Measurements from ENCODE around the gene TOX2.

Gene TOX2

GRCh38 chr20:44080064-44080463 is 165.4 kb downstream of the TOX2 start:
- no peak for DNase-seq (ENCODE audit: low spot score)

DNA sequence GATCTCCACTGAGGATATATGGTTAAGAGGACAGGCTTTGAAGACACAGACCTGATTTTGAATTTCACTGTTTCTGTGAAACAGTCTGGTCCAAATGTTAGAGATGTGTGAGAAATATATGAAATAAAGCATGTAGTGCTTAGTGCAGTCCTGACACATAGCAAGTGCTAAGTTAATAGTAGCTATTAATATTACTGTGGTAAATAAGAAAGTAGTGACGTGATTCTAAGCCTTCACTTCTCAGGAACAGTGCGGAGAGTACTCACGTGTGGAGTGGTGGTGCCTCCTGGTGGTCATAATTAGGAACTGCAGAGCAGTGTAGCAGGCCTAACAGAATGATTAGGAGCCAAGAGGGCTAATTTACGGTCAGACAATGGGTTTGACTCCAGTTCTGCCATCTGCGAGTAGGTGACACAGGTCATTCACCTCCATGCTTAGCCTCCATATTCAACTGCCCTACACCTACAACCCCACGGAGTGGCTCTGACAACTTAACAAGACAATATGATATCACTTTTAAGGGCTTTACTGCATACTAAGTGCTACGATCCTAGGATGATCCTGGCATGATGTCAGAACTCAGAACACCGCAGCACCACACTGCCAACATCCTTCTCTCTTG is 166.1 kb downstream of the TOX2 start:
- DNase-seq (ENCODE audit: low spot score): peak; percentile 84

DNA sequence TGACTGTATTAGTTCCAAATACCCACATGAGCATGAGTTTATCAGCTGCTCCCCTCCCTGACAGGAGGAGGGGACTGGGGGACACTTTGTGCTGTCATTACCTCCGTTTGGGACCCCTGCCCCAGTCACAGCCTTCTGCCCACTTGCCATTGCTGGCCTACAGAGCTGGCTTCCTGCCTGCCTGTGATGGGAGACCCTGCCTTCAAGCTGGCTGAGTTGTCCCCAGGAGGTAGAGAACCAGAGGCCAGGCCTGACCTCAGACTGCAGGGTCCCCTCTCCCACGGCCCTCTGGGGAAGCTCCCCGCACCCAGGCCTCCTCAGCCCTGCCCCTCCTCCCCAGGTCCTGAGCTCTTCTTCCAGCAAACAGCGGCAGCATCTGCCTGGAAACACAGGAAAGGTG is 166.8 kb downstream of the TOX2 start:
- DNase-seq (ENCODE audit: low spot score): no peak

DNA sequence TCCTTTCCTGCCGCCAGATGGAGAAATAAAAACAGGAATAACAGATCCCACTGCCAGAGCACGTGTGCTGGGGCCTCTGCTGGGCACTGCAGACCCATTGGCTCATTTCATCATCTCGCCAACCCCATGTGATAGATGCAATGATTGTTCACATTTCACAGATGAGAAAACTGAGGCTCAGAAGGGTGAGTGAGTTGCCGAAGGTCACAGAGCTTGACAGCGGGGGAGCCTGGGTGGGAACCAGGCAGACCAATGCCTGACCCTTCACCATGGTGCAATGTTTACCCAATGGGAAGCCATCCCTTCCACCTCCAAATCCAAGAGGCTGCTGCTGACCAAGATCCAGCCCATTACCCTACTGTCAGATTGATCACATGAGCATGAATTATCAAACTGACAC is 167.2 kb downstream of the TOX2 start:
- DNase-seq (ENCODE audit: low spot score): no peak

DNA sequence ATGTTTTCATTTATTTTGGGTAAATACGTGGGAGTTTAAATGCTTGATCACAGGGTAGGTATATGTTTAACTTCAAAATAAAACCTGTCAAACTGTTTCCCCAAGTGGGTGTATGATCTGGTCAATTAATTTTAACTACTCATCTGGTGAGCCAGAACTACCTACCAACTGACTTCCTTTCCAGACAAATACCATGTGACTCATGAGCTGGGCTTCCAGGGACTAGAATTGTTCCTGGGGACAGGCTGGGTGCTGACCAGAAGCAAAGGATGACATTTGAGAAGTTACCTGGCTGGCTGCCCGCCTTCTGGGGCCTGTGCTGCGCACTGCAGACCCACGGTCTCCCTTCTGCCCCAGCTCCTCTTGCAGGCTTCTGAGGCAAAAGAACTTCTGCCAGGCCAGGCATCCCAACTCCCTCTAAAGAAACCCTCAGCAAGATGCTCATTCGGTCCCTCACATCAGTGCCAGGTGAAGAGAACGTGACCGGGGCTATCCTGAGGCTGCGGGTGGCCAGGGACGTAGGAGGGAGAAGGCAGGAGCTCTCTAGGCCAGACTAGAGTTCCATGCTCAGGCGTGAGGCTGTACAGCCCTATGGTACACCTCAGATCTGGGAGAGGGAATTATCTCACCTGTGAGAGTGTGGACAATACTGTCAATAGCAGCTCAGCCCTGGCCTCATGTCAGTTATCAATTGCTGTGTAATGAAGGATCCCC is 168.7 kb downstream of the TOX2 start:
- no peak for DNase-seq (ENCODE audit: low spot score)

GRCh38 chr20:44084439-44084838 is 169.8 kb downstream of the TOX2 start:
- no peak for DNase-seq (ENCODE audit: low spot score)

- DNase-seq (ENCODE audit: low spot score): no peak
Observed at GRCh38 chr20:44084891-44085290, 170.2 kb downstream of the TOX2 start.

DNA sequence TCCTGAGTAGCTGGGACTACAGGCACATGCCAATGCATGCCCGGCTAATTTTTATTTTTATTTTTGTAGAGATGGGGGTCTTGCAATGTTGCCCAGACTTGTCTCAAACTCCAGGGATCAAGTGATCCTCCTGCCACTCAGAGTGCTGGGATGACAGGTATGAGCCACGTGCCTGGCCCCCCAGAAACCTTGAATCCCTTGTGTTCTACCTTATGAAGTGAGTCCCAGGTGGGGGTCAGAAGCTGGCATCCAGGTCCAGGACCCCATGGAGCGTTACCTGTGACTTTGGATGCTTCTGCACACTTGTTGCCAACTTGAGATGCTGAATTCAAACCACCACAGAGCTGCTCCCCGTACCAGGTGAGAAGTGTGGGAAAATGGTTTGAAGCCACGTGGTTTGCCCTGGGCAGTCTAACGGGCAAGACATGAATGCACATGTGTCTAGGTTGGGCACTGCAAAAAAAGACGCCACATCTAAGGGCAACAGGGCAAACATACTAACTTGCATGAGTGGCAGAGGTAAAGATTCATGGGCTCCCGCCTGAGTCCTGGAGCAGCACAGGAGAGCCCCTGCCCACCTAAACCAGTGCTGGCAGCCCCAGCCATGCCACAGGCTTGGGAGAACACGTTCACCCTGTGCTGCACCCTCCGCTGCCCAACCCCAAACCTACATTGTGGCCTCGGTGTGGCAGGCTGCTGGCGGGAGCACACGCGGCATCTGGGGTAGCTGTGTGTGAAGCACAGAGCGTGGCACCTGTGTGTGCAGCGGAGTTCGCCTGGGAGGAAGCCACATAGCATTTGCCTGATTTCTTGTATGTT is 171.2 kb downstream of the TOX2 start:
- no peak for DNase-seq (ENCODE audit: low spot score)

DNA sequence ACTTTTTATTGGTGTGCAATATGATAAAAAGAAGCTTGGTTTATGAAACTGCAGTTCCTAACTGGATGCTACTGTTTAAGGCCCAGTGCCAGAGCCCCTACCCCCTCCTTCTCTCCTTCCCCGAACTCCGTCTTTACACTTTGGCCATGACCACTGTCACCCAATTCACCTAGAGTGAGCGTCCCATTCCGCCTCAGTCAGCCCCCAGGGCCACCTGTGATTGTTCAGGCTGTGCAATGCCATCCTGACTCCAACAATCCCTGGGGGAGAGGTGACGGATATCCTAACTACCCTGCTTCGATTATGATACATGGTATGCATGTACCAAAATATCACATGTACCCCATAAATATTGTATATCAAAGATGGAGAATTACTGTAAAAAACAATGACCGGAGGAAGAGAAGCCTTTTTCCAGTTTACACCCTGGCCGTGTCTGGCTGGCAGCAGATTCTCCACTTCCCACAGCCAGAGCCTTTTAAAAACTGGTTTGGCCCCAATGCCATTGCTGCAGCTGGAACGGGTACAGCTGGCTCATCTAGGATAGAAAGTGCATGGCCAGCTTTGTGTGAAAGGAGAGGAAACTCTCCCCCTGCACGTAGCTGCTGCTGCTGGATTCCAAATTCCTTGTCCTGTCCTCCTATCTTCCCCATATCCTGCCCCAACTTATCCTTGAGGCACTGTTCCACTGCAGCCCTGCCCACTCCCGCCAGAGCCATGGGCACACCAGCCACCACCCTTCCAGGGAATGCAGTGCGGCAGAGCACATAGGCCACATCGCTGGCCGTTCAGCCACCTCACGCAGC is 172.6 kb downstream of the TOX2 start:
- no peak for DNase-seq (ENCODE audit: low spot score)

- no peak for DNase-seq (ENCODE audit: low spot score)
Observed at GRCh38 chr20:44087857-44088120, 173.1 kb downstream of the TOX2 start.

- peak; percentile 76 for DNase-seq (ENCODE audit: low spot score)
Observed at GRCh38 chr20:44089987-44090674, 175.5 kb downstream of the TOX2 start.

GRCh38 chr20:44091026-44091425 is 176.4 kb downstream of the TOX2 start:
- peak; percentile 71 for DNase-seq (ENCODE audit: low spot score)

GRCh38 chr20:44092551-44093248 is 178.0 kb downstream of the TOX2 start:
- DNase-seq (ENCODE audit: low spot score): peak; percentile 62

DNA sequence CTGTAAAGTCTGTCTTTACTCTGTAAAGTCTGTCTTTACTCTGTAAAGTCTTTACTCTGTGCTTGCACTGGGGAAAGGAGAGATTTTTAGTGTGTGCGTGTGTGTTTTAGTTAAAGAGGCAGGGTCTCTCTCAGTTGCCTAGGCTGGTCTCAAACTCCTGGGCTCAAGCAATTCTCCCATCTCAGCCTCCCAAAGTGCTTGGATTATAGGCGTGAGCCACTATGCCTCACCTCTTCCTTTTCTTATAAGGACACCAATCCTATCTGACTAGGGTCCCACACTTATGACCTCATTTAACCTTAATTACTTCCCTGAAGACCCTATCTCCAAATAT is 178.6 kb downstream of the TOX2 start:
- DNase-seq (ENCODE audit: low spot score): no peak

DNA sequence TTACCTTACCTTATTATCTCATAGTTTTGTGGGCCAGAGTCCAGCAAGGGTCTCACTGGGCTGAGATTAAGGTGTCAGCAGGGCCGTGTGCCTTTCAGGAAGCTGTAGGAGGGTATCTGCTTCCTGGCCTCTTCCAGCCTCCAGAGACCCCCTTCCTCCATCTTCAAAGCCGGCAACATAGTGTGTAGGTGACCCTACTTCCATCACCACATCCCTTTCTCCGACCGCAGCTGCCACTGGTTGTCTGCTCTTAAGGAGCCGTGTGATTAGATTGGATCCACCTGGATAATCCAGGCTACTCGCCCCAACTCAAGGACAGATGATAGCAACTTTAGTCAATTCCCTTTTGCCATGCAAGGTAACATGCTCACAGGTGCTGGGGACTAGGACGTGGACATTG is 181.2 kb downstream of the TOX2 start:
- DNase-seq (ENCODE audit: low spot score): no peak

- DNase-seq (ENCODE audit: low spot score): peak; percentile 52
Observed at GRCh38 chr20:44097521-44098255, 183.0 kb downstream of the TOX2 start.

- DNase-seq (ENCODE audit: low spot score): no peak
Observed at GRCh38 chr20:44098256-44098630, 183.6 kb downstream of the TOX2 start.

- no peak for DNase-seq (ENCODE audit: low spot score)
Observed at GRCh38 chr20:44098657-44099056, 184.0 kb downstream of the TOX2 start.

DNA sequence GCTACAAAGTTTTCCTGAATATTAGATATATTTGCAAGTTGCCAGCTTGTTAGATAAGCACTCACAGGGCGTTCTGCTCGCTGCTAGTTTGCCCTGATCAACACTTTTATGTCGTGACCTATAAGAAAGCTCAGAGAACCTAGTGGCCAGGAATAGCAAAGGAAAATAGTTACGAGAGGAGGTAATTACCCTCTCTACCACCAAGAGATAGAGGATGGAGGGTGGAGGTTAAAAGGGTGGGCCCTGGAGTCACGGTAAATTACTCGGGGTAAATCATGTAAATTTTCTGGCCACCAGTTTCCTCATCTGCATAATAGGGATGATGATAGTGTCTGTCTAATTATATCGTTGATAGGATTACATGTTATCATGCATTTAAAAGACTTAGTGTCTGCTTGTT is 185.2 kb downstream of the TOX2 start:
- DNase-seq (ENCODE audit: low spot score): no peak

GRCh38 chr20:44102582-44102981 is 187.9 kb downstream of the TOX2 start:
- DNase-seq (ENCODE audit: low spot score): no peak

Measured in SW480 (cell line).